HUES64 (cell line): Measurements from ENCODE around the gene CHN1.
A peak's percentile ranks its signal among the peaks of the same experiment; 100 is the strongest.

Experiments
- H3K27ac ChIP-seq: 2 replicates; pipeline ENCODE4 v1.7.0; 2013; ENCODE audit warnings: low read depth, low read length, inconsistent platforms
- H3K27me3 ChIP-seq: 2 replicates; pipeline ENCODE4 v1.6.1; 2013; ENCODE audit warnings: mild to moderate bottlenecking, low read length; ENCODE audit not compliant: insufficient read depth
- H3K36me3 ChIP-seq: 2 replicates; pipeline ENCODE4 v1.6.1; 2013; ENCODE audit warnings: mild to moderate bottlenecking, low read length; ENCODE audit not compliant: insufficient read depth
- H3K4me1 ChIP-seq: 2 replicates; pipeline ENCODE4 v1.6.1; 2013; ENCODE audit warnings: mild to moderate bottlenecking, low read length, moderate library complexity; ENCODE audit not compliant: insufficient read depth
- H3K4me3 ChIP-seq: 2 replicates; pipeline ENCODE4 v1.5.1; 2013; ENCODE audit warnings: mild to moderate bottlenecking, low read length, moderate library complexity
- H3K9ac ChIP-seq: 2 replicates; pipeline ENCODE4 v1.6.1; 2013; ENCODE audit warnings: mild to moderate bottlenecking, low read depth, low read length
- H3K9me3 ChIP-seq: 2 replicates; pipeline ENCODE4 v1.6.1; 2013; ENCODE audit warnings: low read depth, low read length; ENCODE audit not compliant: insufficient read depth
- WGBS: fragments of 150-250, 120-280 bp; methylation state at CpG from one replicate; pipeline ENCODE4 v1.1.7; 2013; ENCODE audit warnings: missing lambda C conversion rate; 5-methylcytosine and 5-hydroxymethylcytosine counted together

CHN1 gene

DNA sequence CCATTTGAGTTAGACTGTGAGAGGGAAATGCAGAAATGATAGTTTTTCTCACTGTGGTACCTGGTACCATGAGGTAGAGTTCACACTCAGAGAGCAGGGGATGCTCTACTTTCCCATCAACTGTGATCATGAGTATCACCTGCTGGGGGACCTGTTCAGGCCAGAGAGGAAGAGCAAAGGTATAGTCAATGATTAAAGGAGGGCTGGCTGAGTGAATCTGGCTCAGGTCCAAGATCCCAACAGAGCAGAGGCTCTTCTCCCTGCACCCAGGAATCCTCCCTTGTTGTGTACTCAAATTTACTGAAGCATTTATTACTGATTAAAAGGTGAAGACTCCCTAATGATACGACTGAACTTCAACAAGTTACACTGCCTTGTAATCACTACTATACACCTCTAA is 136.3 kb downstream of the CHN1 start:
- H3K36me3 ChIP-seq: peaks cover 10% of the 10 kb centered on the region; the same call in 1 of the 2 replicates
- H3K27ac ChIP-seq: no peak overlapping the region
- H3K27me3 ChIP-seq: no peaks in the 10 kb centered on the region
- H3K9me3 ChIP-seq: no peaks in the 10 kb centered on the region
- H3K9ac ChIP-seq: no peak overlapping the region
- WGBS: 100% methylated on average over 1 of the region's 1 CpG
- no peak overlapping the region for H3K4me3 ChIP-seq
- peaks cover 59% of the 10 kb centered on the region for H3K4me1 ChIP-seq

DNA sequence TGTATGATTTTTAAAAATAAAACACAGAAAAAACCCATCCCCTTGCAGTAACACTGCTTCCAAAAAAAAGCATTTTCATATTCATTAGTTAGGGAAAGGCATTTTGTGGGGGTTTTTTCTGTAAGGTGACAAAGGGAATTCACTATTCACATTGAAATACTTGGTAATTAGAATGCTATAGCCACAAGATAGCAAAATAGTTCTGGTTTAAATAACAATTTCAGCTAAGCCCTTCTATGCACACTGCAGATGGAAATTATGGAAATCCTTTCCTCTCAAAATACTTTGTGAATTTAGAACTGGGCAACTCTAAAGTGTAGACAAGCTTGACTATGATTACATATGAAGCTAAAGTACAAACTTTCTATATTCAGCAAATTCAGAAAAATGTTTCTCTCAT is 138.8 kb downstream of the CHN1 start:
- no peaks in the 10 kb centered on the region for H3K9me3 ChIP-seq
- H3K4me3 ChIP-seq: 0 out of 2 replicates have a peak overlapping the region, but pooled peaks have one; percentile 11
- H3K27ac ChIP-seq: peak overlapping the region; percentile 83; the same call in 1 of the 2 replicates
- H3K9ac ChIP-seq: no peak overlapping the region
- peaks cover 50% of the 10 kb centered on the region for H3K4me1 ChIP-seq
- no peaks in the 10 kb centered on the region for H3K27me3 ChIP-seq
- peaks cover 6% of the 10 kb centered on the region; the same call in 1 of the 2 replicates for H3K36me3 ChIP-seq

DNA sequence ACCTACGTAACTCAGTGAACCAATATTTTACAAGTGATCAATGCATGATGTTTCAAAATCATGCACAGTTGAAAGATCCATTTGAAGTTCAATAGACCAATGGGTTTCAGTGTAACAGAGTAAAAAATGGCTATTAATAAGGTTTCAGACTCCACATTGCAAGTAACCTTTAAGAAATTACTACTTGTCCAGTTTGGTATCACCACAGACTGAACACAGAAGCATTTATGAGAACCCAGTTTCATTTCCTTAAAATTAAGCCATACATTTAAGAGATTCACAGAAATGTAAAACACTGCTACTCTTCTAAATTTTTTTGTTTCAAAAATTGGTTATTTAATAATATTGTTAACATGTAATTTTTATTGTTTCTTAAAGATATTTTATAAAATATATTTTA is 142.0 kb downstream of the CHN1 start:
- Histone ChIP-seq H3K9me3 (no peaks in the 10 kb centered on the region), H3K4me1 (peaks cover 34% of the 10 kb centered on the region), H3K36me3 (no peaks in the 10 kb centered on the region), H3K27me3 (no peaks in the 10 kb centered on the region), H3K9ac (no peak overlapping the region), H3K27ac (no peak overlapping the region), H3K4me3 (no peak overlapping the region)
- 100% methylated on average over 1 of the region's 1 CpG for WGBS

DNA sequence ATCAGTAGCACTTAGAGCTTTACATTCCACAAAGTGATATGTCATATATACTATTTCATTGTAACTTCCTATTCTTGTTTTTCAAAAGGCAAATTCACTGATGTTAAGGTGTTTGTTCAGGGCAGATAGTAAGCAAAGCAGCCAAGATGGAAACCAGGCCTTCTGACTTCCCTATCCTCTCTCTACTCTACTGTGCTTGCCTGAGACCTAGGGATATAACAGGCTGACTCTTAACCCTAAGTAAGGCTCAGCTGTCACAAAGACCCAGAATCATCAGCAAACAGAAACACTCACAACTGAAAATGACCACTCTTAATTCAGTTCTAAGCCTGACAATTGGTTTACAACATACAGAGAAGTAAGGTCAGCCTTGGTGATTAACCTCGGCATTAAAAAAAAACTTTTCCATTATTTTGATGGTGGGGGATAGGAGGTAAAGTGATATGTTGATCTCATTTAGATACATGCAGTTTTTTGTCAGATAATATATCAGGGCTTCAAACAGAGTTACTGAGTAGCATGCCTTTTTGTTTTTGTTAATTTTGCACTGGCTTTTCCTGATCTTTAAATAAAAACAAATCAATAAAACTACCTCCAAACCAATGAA is 145.5 kb downstream of the CHN1 start:
- H3K27me3 ChIP-seq: no peaks in the 10 kb centered on the region
- H3K9me3 ChIP-seq: no peaks in the 10 kb centered on the region
- no peaks in the 10 kb centered on the region for H3K36me3 ChIP-seq
- peaks cover 18% of the 10 kb centered on the region for H3K4me1 ChIP-seq
- no peak overlapping the region for H3K9ac ChIP-seq
- H3K27ac ChIP-seq: no peak overlapping the region
- 88% methylated on average over 1 of the region's 1 CpG for WGBS
- H3K4me3 ChIP-seq: no peak overlapping the region

DNA sequence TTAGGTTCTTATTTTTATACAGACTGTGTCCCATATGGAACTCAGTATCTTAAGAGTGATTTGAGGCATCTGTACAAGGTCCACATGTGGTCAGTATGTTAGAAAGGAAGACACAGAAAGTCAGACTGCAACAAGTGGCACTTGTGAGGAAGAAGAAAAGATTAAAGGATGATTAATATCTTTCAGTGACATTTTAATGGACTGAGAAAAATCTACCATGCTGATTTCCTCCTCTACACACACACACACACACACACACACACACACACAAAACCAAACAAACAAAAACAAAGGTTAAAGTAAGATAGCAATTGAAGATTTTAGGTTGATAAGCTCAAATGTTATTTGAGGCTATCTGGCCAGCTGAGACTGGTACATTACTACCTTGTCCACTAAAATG is 146.4 kb downstream of the CHN1 start:
- H3K9me3 ChIP-seq: no peaks in the 10 kb centered on the region
- H3K9ac ChIP-seq: no peak overlapping the region
- H3K27ac ChIP-seq: no peak overlapping the region
- H3K36me3 ChIP-seq: no peaks in the 10 kb centered on the region
- peaks cover 13% of the 10 kb centered on the region for H3K4me1 ChIP-seq
- no peaks in the 10 kb centered on the region for H3K27me3 ChIP-seq
- no peak overlapping the region for H3K4me3 ChIP-seq

DNA sequence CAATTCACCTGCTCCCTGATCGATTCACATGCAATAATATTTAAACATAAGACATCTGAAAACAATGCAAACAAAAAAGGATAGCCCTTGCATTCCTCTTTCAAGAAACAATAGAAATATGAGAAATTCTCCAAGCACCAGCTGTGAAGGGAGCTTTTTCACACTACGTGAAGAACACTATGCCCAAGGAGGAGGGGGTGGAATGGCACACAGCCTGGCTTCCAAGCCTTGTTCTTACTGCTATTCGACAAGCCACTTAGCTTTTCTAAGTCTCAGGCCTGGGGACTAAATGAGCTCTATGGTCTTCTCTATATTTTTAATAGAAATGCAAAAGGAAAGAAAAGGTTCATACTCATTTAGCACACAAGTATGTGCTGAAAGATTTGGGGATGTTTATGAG is 148.7 kb downstream of the CHN1 start:
- no peak overlapping the region for H3K27ac ChIP-seq
- peaks cover 13% of the 10 kb centered on the region for H3K4me1 ChIP-seq
- H3K27me3 ChIP-seq: no peaks in the 10 kb centered on the region
- 0 out of 2 replicates have a peak, but pooled peaks cover 2% of the 10 kb centered on the region for H3K9me3 ChIP-seq
- H3K9ac ChIP-seq: no peak overlapping the region
- WGBS: 88% methylated on average over 3 of the region's 3 CpGs
- no peaks in the 10 kb centered on the region for H3K36me3 ChIP-seq
- no peak overlapping the region for H3K4me3 ChIP-seq

DNA sequence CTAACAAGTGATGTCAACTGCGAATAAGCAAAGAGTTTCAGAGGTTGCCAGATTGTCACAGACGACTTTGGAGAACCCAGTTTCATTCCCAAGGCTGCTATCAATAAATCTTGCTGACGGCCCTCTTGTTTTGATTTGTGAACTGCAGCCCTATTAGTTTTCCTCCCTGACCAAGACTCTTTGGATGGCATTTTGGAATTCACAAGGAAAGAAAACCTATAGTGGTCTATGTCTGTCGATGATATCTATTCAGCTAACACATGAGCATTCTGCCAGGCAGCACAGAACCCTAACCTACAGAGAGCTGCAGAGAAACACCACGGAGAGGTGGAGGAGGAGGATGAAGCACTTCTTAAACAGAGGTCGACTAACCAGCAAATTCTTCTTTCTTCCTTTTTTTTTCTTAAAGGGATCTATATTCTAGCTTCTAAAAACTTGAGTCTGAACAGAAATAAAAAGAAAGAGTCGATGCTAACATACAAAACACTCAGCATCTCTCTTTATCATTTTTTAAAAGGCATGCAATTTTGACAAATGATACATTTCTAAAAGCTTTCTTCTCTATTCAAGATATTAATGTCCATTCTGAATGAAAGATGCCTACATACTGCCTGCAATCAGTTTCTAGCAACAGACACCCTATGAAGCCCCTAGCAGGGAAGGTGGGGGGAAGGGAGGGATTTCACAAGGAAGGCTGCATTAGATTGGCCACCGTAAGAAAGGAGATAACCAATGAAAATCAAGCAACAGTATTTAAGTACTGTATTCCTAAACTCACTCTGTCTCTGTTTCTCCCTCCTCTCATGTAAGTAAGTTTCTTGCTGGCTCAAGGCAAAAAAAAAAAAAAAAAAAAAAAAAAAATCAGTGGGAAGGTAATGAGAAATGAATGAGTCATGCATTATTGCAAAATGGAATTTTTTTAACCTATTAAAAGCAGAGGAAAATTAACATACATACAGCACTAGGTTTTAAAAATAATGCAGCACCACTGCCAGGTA is 157.9 kb downstream of the CHN1 start:
- Histone ChIP-seq H3K9ac (no peak overlapping the region), H3K4me1 (peaks cover 58% of the 10 kb centered on the region), H3K27me3 (no peaks in the 10 kb centered on the region), H3K36me3 (no peaks in the 10 kb centered on the region), H3K9me3 (no peaks in the 10 kb centered on the region), H3K27ac (peak overlapping the region; percentile 50; the same call in 1 of the 2 replicates), H3K4me3 (peak overlapping the region; percentile 30)
- WGBS: 70% methylated on average over 7 of the region's 8 CpGs

DNA sequence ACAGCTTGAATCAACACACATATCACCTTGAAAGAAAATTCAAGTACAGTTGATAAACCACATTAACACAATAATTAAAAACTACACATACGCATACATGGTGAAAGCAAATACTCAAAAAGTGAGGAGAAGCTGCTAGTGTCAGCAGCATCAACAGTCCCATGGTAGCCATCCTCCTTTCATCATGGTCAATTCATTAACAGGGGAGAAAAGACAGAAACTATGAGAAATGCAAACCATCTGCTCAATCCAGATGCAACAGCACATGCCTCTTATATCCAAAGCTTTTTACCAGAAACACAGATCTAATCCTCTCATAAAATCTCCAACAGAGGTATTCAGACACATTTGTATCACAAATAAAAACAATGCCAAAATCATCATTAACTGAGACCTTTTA is 159.0 kb downstream of the CHN1 start:
- Histone ChIP-seq H3K4me3 (peak overlapping the region; percentile 30), H3K36me3 (no peaks in the 10 kb centered on the region), H3K27ac (no peak overlapping the region), H3K9me3 (no peaks in the 10 kb centered on the region), H3K9ac (no peak overlapping the region), H3K27me3 (no peaks in the 10 kb centered on the region), H3K4me1 (peaks cover 65% of the 10 kb centered on the region)
- WGBS: 93% methylated on average over 1 of the region's 1 CpG

DNA sequence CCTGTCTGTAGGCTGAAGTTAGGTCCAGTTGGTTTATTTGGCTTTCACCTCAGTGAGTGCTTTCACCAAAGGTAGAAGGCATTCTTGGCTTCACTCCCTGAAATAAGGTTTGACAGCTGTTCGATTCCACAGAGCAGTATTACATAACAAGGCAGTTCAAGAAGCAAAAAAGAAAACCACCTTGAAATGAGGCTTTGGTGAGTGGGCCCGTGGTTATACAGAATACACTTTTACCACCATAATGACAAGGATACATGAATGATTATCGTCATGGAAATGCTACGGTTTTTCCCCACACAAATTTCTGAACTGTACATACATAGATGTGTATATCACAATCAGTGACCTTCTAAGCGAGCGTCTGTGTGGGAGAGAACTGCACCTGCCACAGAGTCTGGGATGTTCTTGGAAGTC is 160.9 kb downstream of the CHN1 start:
- WGBS: 96% methylated on average over 6 of the region's 6 CpGs
- no peaks in the 10 kb centered on the region for H3K27me3 ChIP-seq
- peaks cover 55% of the 10 kb centered on the region for H3K4me1 ChIP-seq
- H3K4me3 ChIP-seq: no peak overlapping the region
- no peak overlapping the region for H3K9ac ChIP-seq
- H3K9me3 ChIP-seq: no peaks in the 10 kb centered on the region
- no peak overlapping the region for H3K27ac ChIP-seq
- no peaks in the 10 kb centered on the region for H3K36me3 ChIP-seq

DNA sequence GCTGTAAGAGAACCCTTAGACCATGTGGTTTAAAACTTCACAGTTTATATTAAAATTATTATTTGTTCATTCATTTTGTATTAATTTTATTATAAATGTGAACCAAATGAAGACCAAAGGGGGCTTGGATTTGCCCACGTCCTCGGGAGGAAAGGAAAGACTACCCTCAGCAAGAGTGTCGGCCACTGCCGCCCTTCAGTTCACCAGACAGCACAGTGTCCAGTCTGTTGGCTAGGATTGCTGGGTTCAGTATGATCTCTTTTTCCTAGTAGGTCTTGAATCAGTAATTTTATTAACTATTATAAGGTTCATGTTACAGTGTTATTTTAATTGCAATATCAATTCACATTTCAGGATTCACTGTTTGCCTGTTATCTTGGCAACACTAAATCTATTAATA is 162.7 kb downstream of the CHN1 start:
- Histone ChIP-seq H3K4me3 (no peak overlapping the region), H3K9ac (no peak overlapping the region), H3K27ac (no peak overlapping the region), H3K4me1 (peaks cover 49% of the 10 kb centered on the region), H3K36me3 (no peaks in the 10 kb centered on the region), H3K9me3 (no peaks in the 10 kb centered on the region), H3K27me3 (no peaks in the 10 kb centered on the region)
- WGBS: 96% methylated on average over 4 of the region's 4 CpGs

DNA sequence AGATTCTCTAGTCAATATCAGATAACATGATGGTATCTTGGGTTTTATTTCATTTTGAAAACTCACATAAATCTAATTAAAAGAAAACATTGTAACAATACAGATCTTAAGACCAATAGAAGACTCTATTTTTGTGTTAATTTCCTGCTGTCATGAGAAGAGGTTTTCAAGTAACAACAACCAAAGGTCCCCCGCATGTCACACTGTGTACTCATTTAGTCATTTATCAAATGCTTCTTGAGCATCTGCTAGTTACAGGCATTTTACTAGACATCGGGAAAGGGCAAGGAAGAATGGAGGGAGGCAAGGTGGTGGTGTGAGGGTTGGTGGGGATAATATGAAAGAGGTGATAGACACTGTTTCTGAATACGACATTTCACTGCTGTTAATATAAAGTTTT is 163.2 kb downstream of the CHN1 start:
- no peak overlapping the region for H3K9ac ChIP-seq
- 83% methylated on average over 2 of the region's 3 CpGs for WGBS
- no peak overlapping the region for H3K4me3 ChIP-seq
- H3K36me3 ChIP-seq: no peaks in the 10 kb centered on the region
- H3K27me3 ChIP-seq: no peaks in the 10 kb centered on the region
- peaks cover 50% of the 10 kb centered on the region for H3K4me1 ChIP-seq
- H3K9me3 ChIP-seq: no peaks in the 10 kb centered on the region
- H3K27ac ChIP-seq: no peak overlapping the region
